ENCODE data around the gene AVPI1.
A peak's percentile ranks its signal among the peaks of the same experiment; 100 is the strongest.
"Not testable (repeated sequence)": the region's sequence is repeated elsewhere in the genome, so short reads cannot be mapped to it uniquely, and the experiment has no call there.

Gene AVPI1

GRCh38 chr10:97682042-97682441, 5.0 kb downstream of the AVPI1 start:
- no peak for DNase-seq

GRCh38 chr10:97679594-97679993, 7.4 kb downstream of the AVPI1 start:
- DNase-seq = no peak

DNA sequence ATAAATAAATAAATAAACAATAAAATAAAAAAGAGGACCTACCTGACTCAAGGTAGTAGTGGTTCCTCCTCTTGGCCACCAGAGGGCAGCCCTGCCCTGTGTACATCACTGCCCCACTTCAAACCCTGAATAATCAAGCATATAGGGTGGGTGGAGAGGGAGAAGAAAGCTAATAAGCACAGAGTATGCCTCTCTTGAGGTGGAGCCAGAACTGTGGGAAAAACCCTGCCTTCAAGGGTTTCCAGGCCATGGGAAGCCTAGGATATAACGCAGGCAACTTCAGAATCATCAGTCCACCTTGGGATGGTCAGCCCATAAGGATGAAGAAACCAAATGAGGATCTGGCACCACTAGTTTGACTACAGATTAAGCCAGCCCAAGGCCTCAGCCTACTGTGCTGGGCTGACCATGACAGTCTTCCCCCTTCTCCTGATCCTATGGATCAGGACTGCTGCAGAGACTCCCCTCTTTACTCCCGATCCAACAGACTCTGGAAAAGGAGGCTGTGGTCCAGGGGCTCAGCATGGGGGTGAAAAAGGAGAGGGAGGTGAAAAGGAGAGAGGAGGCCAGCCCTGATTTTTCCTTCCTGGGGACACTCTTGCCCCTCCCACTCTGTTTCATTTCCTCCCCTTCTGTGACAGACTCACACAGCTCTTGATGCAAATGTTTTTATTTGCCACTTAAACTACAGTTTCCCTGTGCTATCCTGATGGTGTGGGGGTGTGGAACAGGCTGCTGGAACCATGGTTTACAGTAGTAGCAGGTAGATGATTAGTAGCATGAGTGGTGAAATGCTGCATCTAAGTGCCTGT, 10.1 kb downstream of the AVPI1 start:
- DNase-seq = peak; percentile 67

DNA sequence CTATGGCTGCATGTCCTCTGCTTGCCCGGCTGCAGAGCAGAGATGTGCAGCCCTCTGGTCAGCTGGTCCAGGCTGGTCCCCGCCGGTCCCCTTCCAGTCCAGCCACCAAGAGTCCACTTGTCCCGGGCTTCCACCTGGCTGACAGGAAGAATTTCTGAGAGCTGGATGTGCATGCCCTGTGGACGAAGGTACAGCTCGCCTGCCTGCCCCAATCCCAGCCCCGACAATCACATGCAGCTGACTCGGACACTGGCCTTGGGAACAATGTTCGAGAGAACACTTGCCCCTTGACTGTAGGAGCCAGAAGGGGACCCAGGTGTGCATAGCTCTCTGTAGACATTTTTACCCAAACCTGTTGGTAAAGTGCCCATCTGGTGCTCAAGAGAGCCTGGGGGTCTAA, 11.8 kb downstream of the AVPI1 start:
- no peak for DNase-seq

DNA sequence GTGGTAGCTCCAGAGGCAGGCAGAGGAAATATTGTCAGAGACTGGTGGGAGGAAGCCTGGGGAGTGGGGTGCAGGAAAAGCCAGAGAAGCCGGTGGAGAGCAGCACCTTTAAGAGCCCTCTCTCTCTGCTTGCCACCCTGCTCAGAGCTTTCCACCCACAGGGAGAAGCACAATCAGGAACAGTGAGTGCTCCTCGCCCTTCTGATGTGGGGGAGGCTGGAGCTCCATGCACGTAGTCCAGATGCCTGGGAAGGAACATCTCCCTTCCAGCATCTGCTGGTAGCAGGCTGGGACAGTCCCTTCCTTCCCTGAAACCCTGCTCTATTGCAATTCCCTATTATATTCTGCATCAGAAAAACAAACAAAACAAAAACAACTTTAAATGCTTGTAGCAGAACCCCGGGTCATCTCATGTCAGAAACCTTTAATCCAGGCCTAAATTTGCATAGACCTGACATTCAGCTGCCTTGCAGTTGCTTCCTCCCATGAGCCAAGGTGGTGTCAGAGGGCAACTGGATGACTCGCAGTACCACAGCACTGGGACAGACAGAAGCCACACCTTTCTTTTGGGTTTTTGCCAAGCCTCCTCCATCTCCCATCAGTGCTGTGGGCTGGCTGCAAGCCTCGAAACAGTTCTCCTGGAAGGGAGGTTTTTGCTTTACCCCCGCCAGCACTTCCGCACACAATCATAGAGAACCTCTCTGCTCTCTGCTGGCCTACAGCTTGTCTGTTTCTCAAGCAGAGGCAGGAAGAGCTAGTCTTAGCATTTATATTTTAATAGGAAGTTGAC, 13.1 kb downstream of the AVPI1 start:
- DNase-seq = no peak

DNA sequence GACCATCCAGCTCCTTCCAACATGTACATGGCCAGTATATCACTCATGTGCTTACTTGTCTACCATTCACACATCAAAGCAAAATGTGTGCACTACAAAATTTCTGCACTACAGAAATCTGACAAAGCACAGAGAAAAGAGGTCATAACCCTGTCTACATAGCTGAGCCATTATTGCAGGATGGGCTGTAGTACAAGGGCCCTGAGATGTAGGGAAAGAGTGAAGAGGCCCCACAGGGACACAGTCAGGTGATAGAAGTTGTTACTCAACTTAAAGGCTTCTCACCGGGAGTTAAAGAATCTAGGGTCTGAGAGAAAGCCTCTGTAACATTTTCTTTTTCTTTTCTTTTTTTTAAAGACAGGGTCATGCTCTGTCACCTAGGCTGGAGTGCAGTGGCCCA, 17.5 kb downstream of the AVPI1 start:
- no peak for DNase-seq

DNA sequence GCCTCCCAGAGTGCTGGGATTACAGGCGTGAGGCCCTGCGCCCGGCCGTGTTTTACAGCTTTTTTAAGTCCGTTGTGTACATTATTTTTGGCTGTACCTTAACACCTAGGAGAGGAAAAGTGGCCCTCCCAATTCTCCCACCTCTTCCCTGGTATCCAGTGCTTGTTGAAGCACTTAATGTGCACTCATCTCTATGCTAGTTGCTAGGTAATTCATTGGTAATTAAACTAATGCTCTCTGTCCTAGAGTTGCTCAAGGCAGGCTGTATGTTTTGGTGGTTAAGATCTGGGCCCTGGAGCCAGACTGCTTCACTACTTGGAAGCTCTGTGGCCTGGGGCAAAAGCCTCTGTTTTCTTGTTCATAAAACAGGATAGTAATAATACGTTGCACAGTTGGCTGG, 19.6 kb downstream of the AVPI1 start:
- DNase-seq = no peak

DNA sequence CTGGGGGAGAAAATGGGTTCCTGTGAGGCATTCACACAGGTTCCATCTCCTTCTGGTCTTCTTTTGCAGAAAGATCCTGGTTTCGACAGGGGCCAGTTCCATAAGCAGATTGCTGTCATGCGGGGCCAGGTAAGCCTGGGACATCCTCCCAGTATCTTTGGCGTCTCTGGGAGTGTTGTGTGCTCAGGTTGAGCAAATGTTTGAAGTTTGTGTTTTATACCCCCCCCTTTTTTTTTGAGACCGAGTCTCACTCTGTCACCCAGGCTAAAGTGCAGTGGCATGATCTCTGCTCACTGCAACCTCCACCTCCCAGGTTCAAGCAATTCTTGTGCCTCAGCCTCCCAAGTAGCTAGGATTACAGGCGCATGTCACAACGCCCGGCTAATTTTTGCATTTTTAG, 20.0 kb downstream of the AVPI1 start:
- no peak for DNase-seq

DNA sequence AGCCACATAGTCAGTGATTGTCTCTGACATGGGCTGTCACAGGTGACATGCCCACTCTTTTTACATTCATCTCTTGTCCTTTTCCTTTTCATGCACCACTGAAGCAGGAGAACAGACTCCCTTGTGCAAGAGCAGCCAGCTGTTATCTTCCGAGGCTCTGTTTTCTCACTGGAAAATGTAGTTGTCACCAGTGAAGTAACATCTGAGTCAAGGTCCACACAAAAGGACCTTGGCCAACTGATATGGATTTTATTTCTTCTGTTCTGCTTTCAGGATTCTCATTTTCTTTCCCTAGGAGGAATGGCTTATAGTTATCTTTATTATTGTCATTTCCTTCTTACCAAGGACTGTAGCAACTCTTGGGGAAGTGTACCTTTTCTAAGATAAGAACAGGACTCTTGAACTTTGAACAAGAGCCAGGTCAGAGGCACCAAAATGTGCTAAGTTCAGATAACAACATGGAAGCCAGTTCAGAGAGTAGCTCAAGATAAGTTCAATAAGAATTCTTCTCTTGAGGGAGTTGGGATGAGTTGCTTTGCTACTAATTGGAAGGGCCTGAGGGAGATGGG, 22.7 kb downstream of the AVPI1 start:
- no peak for DNase-seq

DNA sequence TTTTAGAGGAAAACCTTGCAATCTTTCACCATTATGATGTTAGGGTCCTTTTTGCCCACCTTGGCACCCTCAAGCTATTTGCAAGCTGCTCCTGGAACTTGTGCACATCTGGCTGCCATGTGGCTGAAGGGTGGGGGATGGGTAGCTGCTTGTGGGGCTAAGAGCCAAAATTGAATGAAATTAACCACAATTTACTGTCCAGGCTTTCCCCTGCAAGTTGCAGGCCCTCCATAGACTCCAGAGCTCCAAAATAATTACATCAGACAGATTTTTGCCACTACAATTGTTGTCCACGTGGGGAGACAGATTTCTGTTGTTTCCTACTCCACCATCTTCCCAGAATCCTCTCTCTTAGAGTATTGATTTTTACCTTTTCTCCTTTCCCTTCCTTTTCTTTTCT, 27.5 kb downstream of the AVPI1 start:
- peak; percentile 18 for DNase-seq

DNA sequence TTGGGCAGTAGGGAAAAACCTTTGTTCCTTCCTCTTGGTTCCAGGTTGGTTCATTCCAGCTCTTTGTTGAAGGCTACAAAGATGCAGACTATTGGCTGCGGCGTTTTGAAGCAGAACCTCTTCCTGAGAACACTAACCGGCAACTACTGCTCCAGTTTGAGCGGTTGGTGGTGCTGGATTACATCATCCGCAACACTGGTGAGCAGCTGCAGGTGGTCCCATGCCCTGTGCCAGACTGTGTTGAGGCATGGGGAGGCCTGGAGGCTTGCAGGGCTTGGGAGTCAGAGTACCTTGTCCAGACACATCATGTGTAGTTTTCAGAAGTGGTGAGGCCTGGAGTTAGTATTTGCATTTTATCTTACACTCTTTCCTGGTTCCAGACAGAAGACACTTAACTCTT, 30.3 kb downstream of the AVPI1 start:
- no peak for DNase-seq

DNA sequence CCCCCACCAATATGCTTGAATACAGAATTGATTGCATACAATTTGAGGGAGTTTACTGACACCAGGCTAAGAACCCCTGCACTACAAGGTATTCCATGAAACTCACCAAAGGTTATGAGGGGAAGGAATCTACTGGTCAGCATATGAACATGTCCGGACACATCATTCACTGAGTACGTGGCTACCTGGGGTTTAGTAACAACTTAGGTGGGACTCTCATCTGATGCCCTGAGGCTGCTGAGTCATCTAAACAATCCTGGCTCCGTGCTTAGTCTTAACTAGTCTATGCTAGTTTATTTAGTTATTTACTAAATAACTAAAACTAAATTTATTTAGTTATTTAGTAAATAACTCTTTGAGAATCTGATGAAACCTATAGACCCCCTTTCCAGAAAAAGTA, 35.3 kb downstream of the AVPI1 start:
- no peak for DNase-seq

- DNase-seq = no peak
Observed at GRCh38 chr10:97650726-97651125, 36.3 kb downstream of the AVPI1 start.

- not testable (repeated sequence) for DNase-seq
Observed at GRCh38 chr10:97649405-97649750, 37.7 kb downstream of the AVPI1 start.

DNA sequence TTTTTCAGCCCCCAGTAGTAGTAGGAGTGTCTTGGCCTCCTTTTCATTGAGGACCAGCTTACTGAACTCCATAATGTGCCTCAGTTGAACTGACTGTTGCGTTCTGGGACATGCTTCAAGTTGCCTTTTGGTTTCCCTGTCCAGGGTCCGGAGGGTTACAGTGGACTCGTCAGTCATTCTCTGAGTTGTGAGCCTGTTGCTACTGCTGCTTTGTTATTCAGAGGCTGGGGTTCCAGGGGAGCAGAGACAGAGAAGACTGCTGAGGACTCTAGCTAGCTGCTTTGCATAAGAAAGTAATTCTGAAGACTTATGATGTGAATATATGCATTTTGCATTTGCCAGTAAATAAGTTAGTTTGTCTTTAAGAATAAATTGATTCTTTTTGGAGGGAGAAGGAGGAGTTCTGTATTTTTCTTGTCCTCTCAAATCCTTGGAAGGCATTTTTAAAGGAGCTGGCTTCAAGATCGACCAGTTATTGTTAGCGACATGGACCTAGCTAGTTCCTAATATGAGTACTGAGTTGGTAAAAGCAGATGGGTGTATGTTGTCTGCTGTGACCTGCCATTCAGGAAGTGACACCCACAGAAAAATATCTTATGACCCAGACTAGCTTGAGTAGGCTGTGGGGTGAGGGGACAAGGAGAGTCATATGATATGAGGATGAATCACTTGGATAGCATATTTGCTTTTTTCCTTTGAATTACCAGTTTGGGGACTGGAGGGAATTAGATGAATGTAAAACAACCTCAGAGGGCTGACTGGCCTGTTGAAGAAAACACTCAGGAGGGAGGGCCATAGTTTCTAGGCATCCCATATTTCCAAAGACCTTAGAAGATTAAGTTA, 38.3 kb downstream of the AVPI1 start:
- DNase-seq = peak; percentile 6

DNA sequence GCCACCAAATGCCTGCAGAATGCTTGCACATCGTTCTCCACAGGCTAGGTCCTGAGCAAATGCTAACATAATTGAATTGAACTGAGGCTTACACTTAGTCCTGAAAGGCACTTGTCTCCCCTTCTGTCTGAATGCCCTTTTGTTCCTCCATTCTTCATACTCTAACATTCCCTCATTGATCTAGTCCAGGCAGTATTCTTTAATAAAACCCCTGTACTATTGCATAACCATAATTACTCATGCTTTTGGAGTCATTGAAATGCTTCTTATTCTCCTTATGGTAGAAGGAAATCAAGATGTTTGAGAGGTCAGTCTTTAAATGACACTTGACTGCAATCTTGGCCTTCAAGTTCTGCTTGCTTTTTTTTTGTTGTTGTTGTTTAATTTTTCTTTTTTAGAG, 39.5 kb downstream of the AVPI1 start:
- DNase-seq = no peak

- peak; percentile 12 for DNase-seq
Observed at GRCh38 chr10:97644936-97645335, 42.1 kb downstream of the AVPI1 start.

- DNase-seq = no peak
Observed at GRCh38 chr10:97643441-97643985, 43.5 kb downstream of the AVPI1 start.

DNA sequence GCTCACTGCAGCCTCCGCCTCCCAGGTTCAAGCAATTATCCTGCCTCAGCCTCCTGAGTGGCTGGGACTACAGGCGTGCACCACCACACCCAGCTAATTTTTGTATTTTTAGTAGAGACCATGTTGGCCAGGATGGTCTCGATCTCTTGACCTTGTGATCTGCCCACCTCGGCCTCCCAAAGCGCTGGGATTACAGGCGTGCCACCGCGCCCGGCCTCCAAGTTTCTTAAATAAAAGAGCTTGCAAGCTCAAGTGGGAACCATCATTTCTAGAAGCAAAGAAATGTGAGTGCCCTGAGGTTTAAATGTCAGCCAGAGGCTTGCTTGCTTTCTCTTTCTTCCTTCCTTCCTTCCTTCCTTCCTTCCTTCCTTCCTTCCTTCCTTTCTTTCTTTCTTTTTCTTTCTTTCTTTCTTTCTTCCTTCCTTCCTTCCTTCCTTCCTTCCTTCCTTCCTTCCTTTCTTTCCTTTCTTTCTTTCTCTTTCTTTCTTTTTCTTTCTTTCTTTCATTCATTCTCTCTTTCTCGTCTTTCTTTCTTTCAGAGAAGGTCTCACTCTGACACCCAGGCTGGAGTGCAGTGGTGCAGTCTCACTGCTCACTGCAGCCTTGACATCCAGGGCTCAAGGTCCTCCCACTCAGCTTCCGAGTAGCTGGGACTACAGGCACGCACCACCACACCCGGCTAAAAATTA, 44.4 kb downstream of the AVPI1 start:
- not testable (repeated sequence) for DNase-seq

DNA sequence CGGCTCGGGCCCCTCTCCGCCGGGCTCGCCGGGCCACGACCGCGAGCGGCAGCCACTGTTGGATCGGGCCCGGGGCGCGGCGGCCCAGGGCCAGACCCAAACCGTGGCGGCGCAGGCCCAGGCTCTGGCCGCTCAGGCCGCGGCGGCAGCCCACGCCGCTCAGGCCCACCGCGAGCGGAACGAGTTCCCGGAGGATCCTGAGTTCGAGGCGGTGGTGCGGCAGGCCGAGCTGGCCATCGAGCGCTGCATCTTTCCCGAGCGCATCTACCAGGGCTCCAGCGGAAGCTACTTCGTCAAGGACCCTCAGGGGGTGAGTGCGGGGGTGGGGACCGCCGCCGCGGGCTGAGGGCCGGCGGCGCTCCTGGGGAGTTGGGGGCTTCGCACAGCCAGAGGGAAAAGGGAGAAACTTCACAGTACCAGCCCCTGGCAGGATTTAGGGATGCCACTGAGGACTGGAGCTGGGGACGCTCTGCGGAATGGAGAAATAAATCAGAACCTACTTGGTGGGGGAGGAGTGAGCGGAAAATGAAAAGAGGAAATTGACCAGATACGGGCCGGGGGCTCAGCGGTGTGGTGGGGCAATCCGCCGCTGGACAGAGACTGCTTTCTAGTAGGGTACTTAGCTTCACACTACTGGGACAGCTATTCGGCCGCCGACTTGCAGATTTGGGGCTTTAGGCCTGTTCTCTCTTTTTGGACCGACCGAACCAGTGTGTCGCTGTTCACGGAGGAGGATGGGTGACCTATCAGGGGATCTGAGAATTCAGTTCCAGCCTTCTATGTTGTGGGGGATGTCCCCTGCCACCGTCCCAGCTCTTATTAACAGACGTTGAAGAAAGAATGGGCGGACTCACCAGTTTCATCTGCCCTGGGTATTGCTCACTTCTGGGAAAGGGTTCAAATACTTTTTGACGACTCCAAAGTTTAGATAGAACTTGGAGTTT, 45.9 kb downstream of the AVPI1 start:
- DNase-seq = peak; percentile 75

Data from eye (tissue), 1 donor.